ENCODE data around the gene AJAP1.

Gene AJAP1

GRCh38 chr1:4756851-4757580 is 102.6 kb downstream of the AJAP1 start:
- H3K9me3 ChIP-seq (ENCODE audit: control insufficient read depth, insufficient read depth, low read depth, low read length), result peaks cover 14% of the 10 kb centered on the region
- no peaks in the 10 kb centered on the region for H3K36me3 ChIP-seq (ENCODE audit: control insufficient read depth, insufficient read depth, low read length)

GRCh38 chr1:4759671-4760070 is 105.3 kb downstream of the AJAP1 start:
- no peaks in the 10 kb centered on the region for H3K36me3 ChIP-seq (ENCODE audit: control insufficient read depth, insufficient read depth, low read length)

More at GRCh38 chr1:4756851-4757580, 102.6 kb downstream of the AJAP1 start:
- Histone ChIP-seq H3K27me3 (ENCODE audit: control insufficient read depth, insufficient read depth, low read length) (no peaks in the 10 kb centered on the region), H3K9ac (ENCODE audit: low read length) (no peak overlapping the region), H3K4me1 (ENCODE audit: control insufficient read depth, insufficient read depth, low read length) (peaks cover 33% of the 10 kb centered on the region), H3K27ac (ENCODE audit: low read depth, low read length) (no peak overlapping the region), H3K4me3 (ENCODE audit: low read depth, low read length) (no peak overlapping the region)

GRCh38 chr1:4760088-4760487 is 105.7 kb downstream of the AJAP1 start:
- H3K4me3 ChIP-seq (ENCODE audit: low read depth, low read length), result no peak overlapping the region
- no peak overlapping the region for H3K27ac ChIP-seq (ENCODE audit: low read depth, low read length)
- peaks cover 6% of the 10 kb centered on the region for H3K9me3 ChIP-seq (ENCODE audit: control insufficient read depth, insufficient read depth, low read depth, low read length)
- H3K36me3 ChIP-seq (ENCODE audit: control insufficient read depth, insufficient read depth, low read length), result no peaks in the 10 kb centered on the region
- H3K4me1 ChIP-seq (ENCODE audit: control insufficient read depth, insufficient read depth, low read length), result peaks cover 26% of the 10 kb centered on the region
- no peaks in the 10 kb centered on the region for H3K27me3 ChIP-seq (ENCODE audit: control insufficient read depth, insufficient read depth, low read length)
- H3K9ac ChIP-seq (ENCODE audit: low read length), result no peak overlapping the region

More at GRCh38 chr1:4759671-4760070, 105.3 kb downstream of the AJAP1 start:
- Histone ChIP-seq H3K4me1 (ENCODE audit: control insufficient read depth, insufficient read depth, low read length) (peaks cover 30% of the 10 kb centered on the region), H3K9ac (ENCODE audit: low read length) (no peak overlapping the region), H3K27me3 (ENCODE audit: control insufficient read depth, insufficient read depth, low read length) (no peaks in the 10 kb centered on the region), H3K9me3 (ENCODE audit: control insufficient read depth, insufficient read depth, low read depth, low read length) (peaks cover 6% of the 10 kb centered on the region), H3K4me3 (ENCODE audit: low read depth, low read length) (no peak overlapping the region), H3K27ac (ENCODE audit: low read depth, low read length) (no peak overlapping the region)

GRCh38 chr1:4761324-4761723 is 106.9 kb downstream of the AJAP1 start:
- Histone ChIP-seq H3K4me3 (ENCODE audit: low read depth, low read length) (no peak overlapping the region), H3K9ac (ENCODE audit: low read length) (no peak overlapping the region), H3K27ac (ENCODE audit: low read depth, low read length) (no peak overlapping the region), H3K9me3 (ENCODE audit: control insufficient read depth, insufficient read depth, low read depth, low read length) (peaks cover 6% of the 10 kb centered on the region), H3K36me3 (ENCODE audit: control insufficient read depth, insufficient read depth, low read length) (no peaks in the 10 kb centered on the region), H3K4me1 (ENCODE audit: control insufficient read depth, insufficient read depth, low read length) (peaks cover 14% of the 10 kb centered on the region), H3K27me3 (ENCODE audit: control insufficient read depth, insufficient read depth, low read length) (no peaks in the 10 kb centered on the region)

GRCh38 chr1:4762146-4762545 is 107.7 kb downstream of the AJAP1 start:
- Histone ChIP-seq H3K4me1 (ENCODE audit: control insufficient read depth, insufficient read depth, low read length) (peaks cover 6% of the 10 kb centered on the region), H3K27ac (ENCODE audit: low read depth, low read length) (no peak overlapping the region), H3K36me3 (ENCODE audit: control insufficient read depth, insufficient read depth, low read length) (no peaks in the 10 kb centered on the region), H3K27me3 (ENCODE audit: control insufficient read depth, insufficient read depth, low read length) (no peaks in the 10 kb centered on the region), H3K9me3 (ENCODE audit: control insufficient read depth, insufficient read depth, low read depth, low read length) (peaks cover 6% of the 10 kb centered on the region), H3K4me3 (ENCODE audit: low read depth, low read length) (no peak overlapping the region), H3K9ac (ENCODE audit: low read length) (no peak overlapping the region)

- Histone ChIP-seq H3K9ac (ENCODE audit: low read length) (no peak overlapping the region), H3K36me3 (ENCODE audit: control insufficient read depth, insufficient read depth, low read length) (no peaks in the 10 kb centered on the region), H3K27me3 (ENCODE audit: control insufficient read depth, insufficient read depth, low read length) (no peaks in the 10 kb centered on the region), H3K4me3 (ENCODE audit: low read depth, low read length) (no peak overlapping the region), H3K27ac (ENCODE audit: low read depth, low read length) (no peak overlapping the region), H3K9me3 (ENCODE audit: control insufficient read depth, insufficient read depth, low read depth, low read length) (no peaks in the 10 kb centered on the region; the same call in 1 of the 2 replicates), H3K4me1 (ENCODE audit: control insufficient read depth, insufficient read depth, low read length) (peaks cover under 1% of the 10 kb centered on the region; the same call in 1 of the 2 replicates)
Measured at GRCh38 chr1:4767308-4767707, 112.9 kb downstream of the AJAP1 start.

GRCh38 chr1:4768553-4768952 is 114.1 kb downstream of the AJAP1 start:
- Histone ChIP-seq H3K27me3 (ENCODE audit: control insufficient read depth, insufficient read depth, low read length) (no peaks in the 10 kb centered on the region), H3K4me3 (ENCODE audit: low read depth, low read length) (no peak overlapping the region), H3K9ac (ENCODE audit: low read length) (no peak overlapping the region), H3K4me1 (ENCODE audit: control insufficient read depth, insufficient read depth, low read length) (no peaks in the 10 kb centered on the region), H3K36me3 (ENCODE audit: control insufficient read depth, insufficient read depth, low read length) (no peaks in the 10 kb centered on the region), H3K9me3 (ENCODE audit: control insufficient read depth, insufficient read depth, low read depth, low read length) (no peaks in the 10 kb centered on the region; the same call in 1 of the 2 replicates), H3K27ac (ENCODE audit: low read depth, low read length) (no peak overlapping the region)

- no peak overlapping the region for H3K4me3 ChIP-seq (ENCODE audit: low read depth, low read length)
- no peak overlapping the region for H3K27ac ChIP-seq (ENCODE audit: low read depth, low read length)
- no peaks in the 10 kb centered on the region for H3K36me3 ChIP-seq (ENCODE audit: control insufficient read depth, insufficient read depth, low read length)
- H3K4me1 ChIP-seq (ENCODE audit: control insufficient read depth, insufficient read depth, low read length), result no peaks in the 10 kb centered on the region
- no peaks in the 10 kb centered on the region; the same call in 1 of the 2 replicates for H3K9me3 ChIP-seq (ENCODE audit: control insufficient read depth, insufficient read depth, low read depth, low read length)
- H3K27me3 ChIP-seq (ENCODE audit: control insufficient read depth, insufficient read depth, low read length), result no peaks in the 10 kb centered on the region
- no peak overlapping the region for H3K9ac ChIP-seq (ENCODE audit: low read length)
Measured at GRCh38 chr1:4769516-4770280, 115.3 kb downstream of the AJAP1 start.

GRCh38 chr1:4770713-4771112 is 116.3 kb downstream of the AJAP1 start:
- H3K27ac ChIP-seq (ENCODE audit: low read depth, low read length), result no peak overlapping the region
- H3K27me3 ChIP-seq (ENCODE audit: control insufficient read depth, insufficient read depth, low read length), result no peaks in the 10 kb centered on the region

GRCh38 chr1:4771267-4771666 is 116.9 kb downstream of the AJAP1 start:
- H3K27me3 ChIP-seq (ENCODE audit: control insufficient read depth, insufficient read depth, low read length), result no peaks in the 10 kb centered on the region
- no peak overlapping the region for H3K27ac ChIP-seq (ENCODE audit: low read depth, low read length)
- no peaks in the 10 kb centered on the region for H3K36me3 ChIP-seq (ENCODE audit: control insufficient read depth, insufficient read depth, low read length)
- H3K9me3 ChIP-seq (ENCODE audit: control insufficient read depth, insufficient read depth, low read depth, low read length), result no peaks in the 10 kb centered on the region; the same call in 1 of the 2 replicates
- no peaks in the 10 kb centered on the region for H3K4me1 ChIP-seq (ENCODE audit: control insufficient read depth, insufficient read depth, low read length)
- H3K4me3 ChIP-seq (ENCODE audit: low read depth, low read length), result no peak overlapping the region
- H3K9ac ChIP-seq (ENCODE audit: low read length), result no peak overlapping the region

More at GRCh38 chr1:4770713-4771112, 116.3 kb downstream of the AJAP1 start:
- no peak overlapping the region for H3K4me3 ChIP-seq (ENCODE audit: low read depth, low read length)
- no peaks in the 10 kb centered on the region for H3K4me1 ChIP-seq (ENCODE audit: control insufficient read depth, insufficient read depth, low read length)
- H3K36me3 ChIP-seq (ENCODE audit: control insufficient read depth, insufficient read depth, low read length), result no peaks in the 10 kb centered on the region
- H3K9ac ChIP-seq (ENCODE audit: low read length), result no peak overlapping the region
- H3K9me3 ChIP-seq (ENCODE audit: control insufficient read depth, insufficient read depth, low read depth, low read length), result no peaks in the 10 kb centered on the region; the same call in 1 of the 2 replicates

- no peak overlapping the region for H3K9ac ChIP-seq (ENCODE audit: low read length)
- no peak overlapping the region for H3K4me3 ChIP-seq (ENCODE audit: low read depth, low read length)
- no peaks in the 10 kb centered on the region for H3K36me3 ChIP-seq (ENCODE audit: control insufficient read depth, insufficient read depth, low read length)
- H3K4me1 ChIP-seq (ENCODE audit: control insufficient read depth, insufficient read depth, low read length), result no peaks in the 10 kb centered on the region
- H3K27ac ChIP-seq (ENCODE audit: low read depth, low read length), result no peak overlapping the region
- H3K9me3 ChIP-seq (ENCODE audit: control insufficient read depth, insufficient read depth, low read depth, low read length), result no peaks in the 10 kb centered on the region; the same call in 1 of the 2 replicates
- no peaks in the 10 kb centered on the region for H3K27me3 ChIP-seq (ENCODE audit: control insufficient read depth, insufficient read depth, low read length)
Measured at GRCh38 chr1:4771721-4772120, 117.3 kb downstream of the AJAP1 start.
